MCF 10A (cell line): ENCODE data around the gene SYNPR. TPM values are rescaled to one million over a fixed set of nuclear protein-coding genes. Genes with fewer than 3 reads are reported as not detected.

Source experiments
- BruUV-seq: library from RNA; stranded (reverse); fragments of 400-500 nt; replicated peaks from 2 replicates; lab custom pipeline; 2021; lab: Mats Ljungman, UMichigan
- CTCF ChIA-PET: fragments of 300-600 bp; sonication (Branson Sonifier 250); formaldehyde crosslinking; extraction: SDS; loops from one replicate; lab custom pipeline; 2021; ENCODE audit warnings: antibody characterized with exemption, inconsistent platforms; lab: Yijun Ruan, JAX
- POLR2A ChIA-PET: fragments of 300-600, 350-650 bp; sonication (Branson Sonifier 250); formaldehyde crosslinking; extraction: SDS; loops from one replicate; lab custom pipeline; 2020; ENCODE audit warnings: antibody characterized with exemption, inconsistent platforms; lab: Yijun Ruan, JAX
- DNase-seq: peaks from one replicate; pipeline ENCODE4 v3.0.0-alpha.2; 2018; ENCODE audit not compliant: unreplicated experiment
- H3K27ac Mint-ChIP-seq: one replicate; pipeline ENCODE4 v1.8.0; 2022; ENCODE audit warnings: mild to moderate bottlenecking, low read depth, mixed read lengths; ENCODE audit not compliant: unreplicated experiment
- H3K27me3 Mint-ChIP-seq: one replicate; pipeline ENCODE4 v1.8.0; 2022; ENCODE audit warnings: mixed read lengths; ENCODE audit not compliant: insufficient read depth, unreplicated experiment
- H3K36me3 Mint-ChIP-seq: one replicate; pipeline ENCODE4 v1.8.0; 2022; ENCODE audit warnings: mild to moderate bottlenecking, moderate library complexity, mixed read lengths; ENCODE audit not compliant: insufficient read depth, unreplicated experiment
- H3K4me1 Mint-ChIP-seq: one replicate; pipeline ENCODE4 v1.8.0; 2022; ENCODE audit warnings: mixed read lengths; ENCODE audit not compliant: insufficient read depth, unreplicated experiment
- H3K4me3 Mint-ChIP-seq: one replicate; pipeline ENCODE4 v1.8.0; 2022; ENCODE audit warnings: mild to moderate bottlenecking, moderate library complexity, mixed read lengths; ENCODE audit not compliant: unreplicated experiment
- H3K9me3 Mint-ChIP-seq: one replicate; pipeline ENCODE4 v1.8.0; 2022; ENCODE audit warnings: mixed read lengths; ENCODE audit not compliant: unreplicated experiment
- CTCF ChIP-seq: fragments of 200-600 bp; IDR thresholded peaks from one replicate; pipeline ENCODE4 v1.8.0; 2022; ENCODE audit warnings: antibody characterized with exemption, mild to moderate bottlenecking; ENCODE audit not compliant: unreplicated experiment
- intact Hi-C: fragments of 100-400 bp; cut with micrococcal nuclease; formaldehyde crosslinking; loops from 2 replicates; pipeline ENCODE4 v1.14.1; 2022
- total RNA-seq: library from RNA; stranded (reverse); gene quantifications from 2 replicates; pipeline ENCODE4 v1.2.3, GENCODE V29; 2022

The SYNPR gene
- total RNA-seq, 1 experiment from 2014 or later, result not detected

- Mint-ChIP-seq H3K4me1 (no peaks in the 10 kb centered on the region), H3K9me3 (no peaks in the 10 kb centered on the region), H3K27ac (no peak overlapping the region), H3K36me3 (no peaks in the 10 kb centered on the region), H3K27me3 (peaks cover 56% of the 10 kb centered on the region), H3K4me3 (no peak overlapping the region)
- no peak for TF ChIP-seq CTCF
- intact Hi-C loops, result no loop called here
- ChIA-PET POLR2A (no interaction called here), CTCF (interaction anchor here (1.2 kb wide), 1 partner anchor 51 kb away, joined by 3 read pairs; no protein-coding TSS in a partner anchor)
- BruUV-seq, result no TSS peak
- DNase-seq, result no peak
Observed at GRCh38 chr3:63467392-63467791, 189.3 kb downstream of the SYNPR start.

DNA sequence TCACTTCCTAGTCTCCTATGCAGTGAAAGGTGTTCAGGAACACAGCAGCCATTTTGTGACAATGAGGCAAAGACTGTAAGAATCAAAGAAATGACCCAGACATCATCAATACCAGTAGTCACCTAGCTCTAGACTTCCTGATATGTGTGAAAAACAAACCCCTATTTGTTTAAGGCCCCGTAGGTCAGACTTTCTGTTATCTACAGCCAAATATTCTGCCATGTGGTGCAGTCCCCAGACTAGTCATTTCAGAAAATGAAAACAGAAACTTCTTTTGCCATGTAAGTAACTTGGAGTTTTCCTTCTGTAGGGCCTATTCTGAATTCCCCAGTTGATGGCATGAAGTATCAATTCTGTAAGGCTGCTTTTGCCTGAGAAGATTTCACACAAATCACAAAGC is 192.6 kb downstream of the SYNPR start:
- Mint-ChIP-seq H3K36me3 (no peaks in the 10 kb centered on the region), H3K27me3 (peaks cover 66% of the 10 kb centered on the region)

GRCh38 chr3:63471781-63472180 is 193.7 kb downstream of the SYNPR start:
- BruUV-seq, result no TSS peak
- no peak overlapping the region for H3K27ac Mint-ChIP-seq
- H3K27me3 Mint-ChIP-seq, result peaks cover 67% of the 10 kb centered on the region

More for the DNA sequence above, 192.6 kb downstream of the SYNPR start:
- no peak overlapping the region for H3K4me3 Mint-ChIP-seq
- DNase-seq, result no peak
- no peak for TF ChIP-seq CTCF
- ChIA-PET POLR2A (no interaction called here), CTCF (interaction anchor here (0.5 kb wide), 1 partner anchor 118 kb away, joined by 3 read pairs; no protein-coding TSS in a partner anchor)
- no peak overlapping the region for H3K27ac Mint-ChIP-seq
- BruUV-seq, result no TSS peak
- intact Hi-C loops, result no loop called here
- no peaks in the 10 kb centered on the region for H3K9me3 Mint-ChIP-seq
- H3K4me1 Mint-ChIP-seq, result no peaks in the 10 kb centered on the region

GRCh38 chr3:63473641-63474166 is 195.6 kb downstream of the SYNPR start:
- Mint-ChIP-seq H3K27me3 (peaks cover 87% of the 10 kb centered on the region), H3K27ac (no peak overlapping the region), H3K36me3 (no peaks in the 10 kb centered on the region), H3K4me3 (no peak overlapping the region), H3K4me1 (no peaks in the 10 kb centered on the region), H3K9me3 (no peaks in the 10 kb centered on the region)
- ChIA-PET CTCF (interaction anchor here (0.6 kb wide), 1 partner anchor 1479 kb away, joined by 3 read pairs; no protein-coding TSS in a partner anchor), POLR2A (interaction anchor here (0.7 kb wide), 1 partner anchor 76 kb away, joined by 3 read pairs; no protein-coding TSS in a partner anchor)
- no peak for TF ChIP-seq CTCF
- DNase-seq, result no peak
- BruUV-seq, result no TSS peak
- intact Hi-C loops, result no loop called here

More at GRCh38 chr3:63471781-63472180, 193.7 kb downstream of the SYNPR start:
- no peaks in the 10 kb centered on the region for H3K4me1 Mint-ChIP-seq
- no peak overlapping the region for H3K4me3 Mint-ChIP-seq
- intact Hi-C loops, result no loop called here
- H3K36me3 Mint-ChIP-seq, result no peaks in the 10 kb centered on the region
- no peak for DNase-seq
- no peak for TF ChIP-seq CTCF
- POLR2A ChIA-PET, result no interaction called here
- no peaks in the 10 kb centered on the region for H3K9me3 Mint-ChIP-seq
- CTCF ChIA-PET, result no interaction called here
